ENCODE data around the gene MTCL1.

GRCh38 chr18:8816816-8817215, 111.5 kb downstream of the MTCL1 start:
- TF ChIP-seq CTCF (IDR thresholded peaks at IDR 0.05; ENCODE audit: low read depth, low read length), result no peak
- TF ChIP-seq POLR2A (IDR thresholded peaks at IDR 0.05; ENCODE audit: extremely low read depth, insufficient read length), result no peak
- no peak for TF ChIP-seq MYC (IDR thresholded peaks at IDR 0.05; ENCODE audit: low read depth, low read length)
- no peak for TF ChIP-seq MAX (IDR thresholded peaks at IDR 0.05; ENCODE audit: low read depth, low read length)
